GM18909 (cell line): ENCODE data around the gene SMARCA2.
A peak's percentile ranks its signal among the peaks of the same experiment; 100 is the strongest.

ENCODE experiments used
- ATAC-seq: cut with Tn5 transposase; IDR thresholded peaks from one replicate; pipeline ENCODE4 v1.9.1; 2021; ENCODE audit warnings: mild to moderate bottlenecking; ENCODE audit not compliant: unreplicated experiment, poor library complexity

Gene SMARCA2

GRCh38 chr9:2015581-2016407 lies 647 bp downstream of the SMARCA2 start:
- no peak for ATAC-seq

GRCh38 chr9:2016408-2017330 lies 1.5 kb downstream of the SMARCA2 start:
- ATAC-seq: peak; percentile 9

GRCh38 chr9:2017331-2018161 lies 2.4 kb downstream of the SMARCA2 start:
- ATAC-seq: peak; percentile 33

- no peak for ATAC-seq
Measured at GRCh38 chr9:2018162-2018643, 3.1 kb downstream of the SMARCA2 start.

- ATAC-seq: no peak
Measured at GRCh38 chr9:2018764-2019558, 3.8 kb downstream of the SMARCA2 start.

GRCh38 chr9:2019723-2020122 lies 4.6 kb downstream of the SMARCA2 start:
- no peak for ATAC-seq

- no peak for ATAC-seq
Measured at GRCh38 chr9:2021731-2022130, 6.6 kb downstream of the SMARCA2 start.

- ATAC-seq: no peak
Measured at GRCh38 chr9:2022560-2022959, 7.4 kb downstream of the SMARCA2 start.

- ATAC-seq: no peak
Measured at GRCh38 chr9:2023042-2023441, 7.9 kb downstream of the SMARCA2 start.

GRCh38 chr9:2023532-2023931 lies 8.4 kb downstream of the SMARCA2 start:
- ATAC-seq: peak; percentile 78

- ATAC-seq: no peak
Measured at GRCh38 chr9:2024888-2025782, 10.0 kb downstream of the SMARCA2 start.

GRCh38 chr9:2026220-2026997 lies 11.3 kb downstream of the SMARCA2 start:
- ATAC-seq: no peak

GRCh38 chr9:2027543-2028160 lies 12.5 kb downstream of the SMARCA2 start:
- no peak for ATAC-seq

- no peak for ATAC-seq
Measured at GRCh38 chr9:2028888-2029287, 13.7 kb downstream of the SMARCA2 start.

GRCh38 chr9:2029666-2030170 lies 14.6 kb downstream of the SMARCA2 start:
- no peak for ATAC-seq

GRCh38 chr9:2032234-2032633 lies 17.1 kb downstream of the SMARCA2 start:
- no peak for ATAC-seq

GRCh38 chr9:2036844-2037243 lies 21.7 kb downstream of the SMARCA2 start:
- ATAC-seq: no peak
